Mucosa of gallbladder (tissue), 1 donor: ENCODE results near the gene WDR13. TPM values are rescaled to one million over a fixed set of nuclear protein-coding genes. Genes with fewer than 3 reads are reported as not detected.
"Not testable (repeated sequence)": the region's sequence is repeated elsewhere in the genome, so short reads cannot be mapped to it uniquely, and the experiment has no call there.

Source experiments
- DNase-seq: peaks from one replicate; pipeline ENCODE4 v3.0.0-alpha.2; 2020; ENCODE audit warnings: low spot score
- total RNA-seq: library from RNA; stranded (reverse); gene quantifications from one replicate; pipeline ENCODE4 v1.2.1, GENCODE V29; 2021
- donor health status: DM: no; HTN: no; CAD: no.

The WDR13 gene
- total RNA-seq, 1 donor from 2014 or later: 156 TPM

- DNase-seq: not testable (repeated sequence)
Observed at GRCh38 chrX:48654746-48655145, 57.5 kb downstream of the WDR13 start.

Other genes with a start within 250 kb of the WDR13 start
- not detected for gene SSX3, start 240.8 kb upstream of the WDR13 start, total RNA-seq
- not detected for gene SSX4, start 214.0 kb upstream of the WDR13 start, total RNA-seq
- gene SSX4B, start 185.5 kb upstream of the WDR13 start, total RNA-seq: not detected
- gene SLC38A5, start 127.2 kb upstream of the WDR13 start, total RNA-seq: 3.8 TPM
- 24.6 TPM for gene FTSJ1, start 121.3 kb upstream of the WDR13 start, total RNA-seq
- 11.8 TPM for gene PORCN, start 88.5 kb upstream of the WDR13 start, total RNA-seq
- gene EBP, start 75.7 kb upstream of the WDR13 start, total RNA-seq: 127 TPM
- 17.8 TPM for gene TBC1D25, start 57.8 kb upstream of the WDR13 start, total RNA-seq
- gene RBM3, start 23.0 kb upstream of the WDR13 start, total RNA-seq: 46.0 TPM
- 11.5 TPM for gene WAS, start 86.3 kb downstream of the WDR13 start, total RNA-seq
- gene SUV39H1, start 99.2 kb downstream of the WDR13 start, total RNA-seq: 4.5 TPM
- gene GLOD5, start 164.3 kb downstream of the WDR13 start, total RNA-seq: 4.8 TPM
- gene GATA1, start 189.1 kb downstream of the WDR13 start, total RNA-seq: 0.98 TPM
- 108 TPM for gene HDAC6, start 204.6 kb downstream of the WDR13 start, total RNA-seq
- not detected for gene ERAS, start 229.0 kb downstream of the WDR13 start, total RNA-seq
- 21.3 TPM for gene PCSK1N, start 238.1 kb downstream of the WDR13 start, total RNA-seq